Measurements from ENCODE around the gene SLAMF9.

Gene SLAMF9

DNA sequence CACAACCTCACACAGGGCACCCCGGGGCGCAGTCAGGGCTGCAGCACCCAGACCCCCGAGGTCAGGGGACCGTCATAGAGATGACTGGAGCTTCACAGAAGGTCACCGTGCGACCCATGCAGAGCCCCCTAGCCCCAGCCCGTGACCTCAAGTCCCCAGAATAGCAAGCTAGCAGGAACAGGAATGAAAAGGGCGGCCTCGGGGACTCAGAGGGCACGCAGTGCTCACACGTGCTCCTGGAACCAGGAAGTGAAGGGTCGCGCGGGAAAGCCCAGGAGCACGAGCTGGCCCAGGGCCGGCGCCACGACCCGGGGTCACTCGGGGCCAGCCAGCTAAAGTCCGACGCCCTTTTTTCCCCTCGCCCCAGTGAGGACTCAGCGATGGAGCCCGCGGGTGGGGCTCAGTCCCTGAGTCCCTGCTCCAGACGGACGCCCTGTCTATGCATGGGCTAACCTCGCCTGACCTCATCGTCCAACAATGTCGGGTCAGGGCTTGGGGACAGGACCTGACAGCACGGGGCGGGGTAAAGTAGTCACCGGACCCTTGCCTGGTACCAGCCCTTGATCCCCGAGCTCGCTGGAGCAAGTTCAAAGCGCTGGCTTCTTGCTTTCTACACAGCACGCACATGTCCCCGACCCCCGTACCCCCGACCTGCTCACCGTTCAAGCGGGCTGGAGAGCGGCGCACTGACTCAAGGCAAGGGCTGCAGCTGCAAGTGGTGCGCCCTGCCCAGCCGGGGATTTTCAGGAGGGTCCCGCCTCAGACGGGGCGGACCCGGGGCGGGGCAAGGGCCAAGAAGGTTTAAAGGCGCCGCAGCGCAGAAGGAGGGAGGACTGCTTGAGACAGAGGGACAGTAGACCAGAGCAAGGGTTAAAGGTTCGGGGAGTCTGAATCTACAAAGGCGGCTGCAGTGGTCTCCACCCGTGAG, 29.0 kb downstream of the SLAMF9 start, which contains the start of gene TAGLN2:
TSS of gene TAGLN2 (minus strand) at position 717 of the 928 bp plus-strand sequence. CDS start 4,998 bp downstream, outside the sequence.
- TF ChIP-seq, protein P1, sequence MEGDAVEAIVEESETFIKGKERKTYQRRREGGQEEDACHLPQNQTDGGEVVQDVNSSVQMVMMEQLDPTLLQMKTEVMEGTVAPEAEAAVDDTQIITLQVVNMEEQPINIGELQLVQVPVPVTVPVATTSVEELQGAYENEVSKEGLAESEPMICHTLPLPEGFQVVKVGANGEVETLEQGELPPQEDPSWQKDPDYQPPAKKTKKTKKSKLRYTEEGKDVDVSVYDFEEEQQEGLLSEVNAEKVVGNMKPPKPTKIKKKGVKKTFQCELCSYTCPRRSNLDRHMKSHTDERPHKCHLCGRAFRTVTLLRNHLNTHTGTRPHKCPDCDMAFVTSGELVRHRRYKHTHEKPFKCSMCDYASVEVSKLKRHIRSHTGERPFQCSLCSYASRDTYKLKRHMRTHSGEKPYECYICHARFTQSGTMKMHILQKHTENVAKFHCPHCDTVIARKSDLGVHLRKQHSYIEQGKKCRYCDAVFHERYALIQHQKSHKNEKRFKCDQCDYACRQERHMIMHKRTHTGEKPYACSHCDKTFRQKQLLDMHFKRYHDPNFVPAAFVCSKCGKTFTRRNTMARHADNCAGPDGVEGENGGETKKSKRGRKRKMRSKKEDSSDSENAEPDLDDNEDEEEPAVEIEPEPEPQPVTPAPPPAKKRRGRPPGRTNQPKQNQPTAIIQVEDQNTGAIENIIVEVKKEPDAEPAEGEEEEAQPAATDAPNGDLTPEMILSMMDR (IDR thresholded peaks at IDR 0.05; ENCODE audit: low read depth, low read length), result no peak
- DNase-seq (ENCODE audit: extremely low read depth, low read depth), result peak; percentile 75

DNA sequence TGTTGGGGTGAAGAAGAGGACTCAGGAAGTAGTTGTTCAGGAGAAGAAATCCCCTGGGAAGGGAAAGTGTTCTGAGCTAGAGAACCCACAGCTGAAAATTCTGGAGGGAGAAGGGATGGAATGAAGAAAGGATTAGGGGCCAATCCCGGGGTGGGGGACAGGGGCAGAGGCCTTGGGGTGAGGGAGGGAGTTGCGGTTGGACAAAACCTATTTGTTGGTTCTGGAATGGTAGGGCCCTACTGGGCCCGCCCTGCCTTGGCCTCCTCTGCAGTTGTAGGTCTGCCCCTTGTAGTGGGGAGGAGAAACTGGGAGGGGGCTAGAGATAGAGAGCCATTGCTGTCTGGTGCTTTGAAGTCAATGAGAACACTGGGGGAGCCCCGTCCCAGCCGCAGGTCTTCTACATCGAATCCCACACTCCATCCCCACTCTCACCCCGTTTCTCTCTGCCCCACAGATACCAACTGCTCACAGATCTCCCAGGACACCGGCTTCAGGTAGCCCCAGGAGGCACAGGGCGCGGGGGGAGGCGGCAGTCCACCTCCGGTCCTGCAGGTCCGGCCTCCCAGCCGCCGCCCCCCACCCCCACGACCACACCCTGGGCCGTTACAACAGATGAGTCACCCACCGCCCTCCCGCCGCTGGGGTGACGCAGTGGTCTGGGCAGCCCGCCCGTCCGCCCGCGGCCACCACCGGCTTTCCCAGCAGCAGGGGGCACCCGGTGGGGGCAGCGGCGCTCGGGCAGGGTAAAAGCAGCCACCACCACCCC, 29.8 kb downstream of the SLAMF9 start:
- TF ChIP-seq, protein P1 (IDR thresholded peaks at IDR 0.05; ENCODE audit: low read depth, low read length), result peak; percentile 1; the same call in 1 of the 2 replicates
- DNase-seq (ENCODE audit: extremely low read depth, low read depth), result peak; percentile 86

DNA sequence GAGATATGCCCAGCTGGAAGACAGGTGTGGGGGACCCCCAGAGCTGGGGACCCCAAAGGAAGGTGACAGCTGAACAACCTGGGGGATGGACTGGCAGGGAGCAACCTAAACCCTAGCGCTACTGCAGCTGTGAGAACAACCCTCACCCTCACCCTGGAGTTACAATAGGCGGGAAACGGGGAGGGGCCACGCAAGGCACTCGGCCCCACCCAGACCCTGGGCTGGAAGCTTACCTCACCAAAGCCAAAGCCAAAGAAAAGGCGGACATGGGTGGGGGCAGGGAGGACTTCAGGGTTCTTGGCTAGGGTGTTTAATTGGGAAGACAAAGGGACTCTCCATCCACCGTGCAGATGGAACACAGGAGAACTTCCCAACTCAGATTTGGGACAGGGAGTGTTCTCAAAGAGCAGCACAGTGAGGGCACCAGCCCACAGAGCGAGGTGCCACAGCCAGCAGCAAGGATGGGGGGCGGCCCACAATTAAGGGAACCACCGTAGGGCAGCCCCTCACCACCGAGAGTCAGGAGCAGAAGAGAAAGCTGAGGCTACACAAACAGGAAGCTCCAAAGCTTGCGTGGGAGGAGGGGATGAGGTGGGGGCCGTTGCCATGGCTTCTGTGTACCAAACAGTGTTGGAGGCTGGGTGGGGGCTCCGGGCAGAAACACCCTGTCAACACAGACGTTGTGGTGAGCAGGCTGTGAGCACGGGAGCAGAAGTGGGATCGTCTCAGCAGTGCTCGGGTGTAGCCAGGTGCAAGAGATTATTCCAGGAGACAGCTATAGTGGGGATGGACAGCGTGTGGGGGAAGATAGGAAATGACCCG, 30.6 kb downstream of the SLAMF9 start:
- TF ChIP-seq, protein P1 (IDR thresholded peaks at IDR 0.05; ENCODE audit: low read depth, low read length), result no peak
- DNase-seq (ENCODE audit: extremely low read depth, low read depth), result no peak

DNA sequence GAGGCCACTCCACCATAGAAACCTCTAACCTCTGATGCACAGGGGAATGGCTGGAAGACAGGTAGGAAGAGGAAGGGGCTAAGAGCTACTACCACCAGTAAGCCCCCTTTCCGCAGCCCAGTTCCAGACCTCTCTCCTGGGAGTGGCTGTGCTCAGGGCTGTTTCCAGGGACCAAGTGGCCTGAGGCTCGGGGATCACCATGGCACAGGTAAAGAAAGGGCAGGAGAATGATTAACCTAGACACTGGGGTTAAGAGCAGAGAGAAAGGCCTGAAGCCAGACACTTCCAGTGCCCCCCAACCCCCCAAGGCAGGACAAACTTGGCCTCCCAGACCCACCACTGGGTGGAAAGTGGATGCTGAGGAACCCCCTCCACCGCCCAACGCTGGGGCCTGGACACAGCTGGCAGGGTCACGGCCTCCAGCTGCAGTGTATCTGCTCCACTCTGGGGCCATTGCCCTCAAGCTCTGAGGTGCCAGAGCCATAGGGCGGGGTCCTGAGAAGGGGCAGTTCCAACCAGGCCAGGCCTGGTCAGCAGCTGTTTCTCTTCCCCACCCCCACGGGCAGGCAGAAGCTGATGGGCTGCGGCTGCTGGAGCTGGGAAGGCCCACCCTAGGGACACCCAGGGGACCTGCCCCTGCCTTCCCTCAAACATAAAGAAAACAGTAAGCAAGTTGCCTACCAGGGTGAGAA, 31.4 kb downstream of the SLAMF9 start:
- no peak for DNase-seq (ENCODE audit: extremely low read depth, low read depth)
- TF ChIP-seq, protein P1 (IDR thresholded peaks at IDR 0.05; ENCODE audit: low read depth, low read length), result no peak

DNA sequence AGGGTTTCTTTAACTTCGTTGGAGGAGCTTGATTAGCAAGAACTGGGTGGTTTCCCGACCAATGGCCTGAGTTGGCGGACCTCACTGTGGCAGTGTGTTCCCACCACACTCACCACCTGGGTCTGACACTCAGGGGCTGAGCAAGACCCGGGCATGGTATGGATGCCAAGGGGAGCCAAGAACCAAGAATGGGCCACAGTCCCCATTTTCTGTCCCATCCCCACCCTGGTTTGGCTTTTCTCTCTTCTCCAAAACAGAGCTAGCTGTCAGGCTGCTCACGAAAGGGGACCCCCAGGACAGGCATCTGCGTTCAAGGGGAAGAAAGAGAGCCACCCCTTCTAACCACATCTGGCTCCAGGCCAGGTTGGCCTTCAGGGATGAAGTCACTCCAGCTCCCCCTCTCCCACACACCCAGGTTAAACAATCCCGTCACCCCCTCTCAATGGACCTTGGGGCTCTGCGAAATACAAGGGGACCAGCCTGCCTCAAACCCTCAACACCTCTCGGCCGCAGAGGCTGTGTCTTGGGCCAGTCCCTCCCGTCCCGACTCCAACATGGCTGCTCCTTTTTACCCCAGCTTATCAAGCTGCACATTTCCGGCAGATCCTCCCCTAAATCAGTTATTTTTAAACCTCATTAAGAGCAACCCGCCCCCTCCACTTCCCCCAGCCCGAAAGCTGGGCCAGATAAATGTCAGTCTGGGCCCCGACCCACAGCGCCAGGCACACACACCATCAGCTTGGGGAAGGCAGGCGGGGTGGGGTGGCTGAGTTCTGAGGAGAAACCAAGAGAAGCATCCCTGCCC, 32.1 kb downstream of the SLAMF9 start:
- TF ChIP-seq, protein P1 (IDR thresholded peaks at IDR 0.05; ENCODE audit: low read depth, low read length), result no peak
- DNase-seq (ENCODE audit: extremely low read depth, low read depth), result no peak

DNA sequence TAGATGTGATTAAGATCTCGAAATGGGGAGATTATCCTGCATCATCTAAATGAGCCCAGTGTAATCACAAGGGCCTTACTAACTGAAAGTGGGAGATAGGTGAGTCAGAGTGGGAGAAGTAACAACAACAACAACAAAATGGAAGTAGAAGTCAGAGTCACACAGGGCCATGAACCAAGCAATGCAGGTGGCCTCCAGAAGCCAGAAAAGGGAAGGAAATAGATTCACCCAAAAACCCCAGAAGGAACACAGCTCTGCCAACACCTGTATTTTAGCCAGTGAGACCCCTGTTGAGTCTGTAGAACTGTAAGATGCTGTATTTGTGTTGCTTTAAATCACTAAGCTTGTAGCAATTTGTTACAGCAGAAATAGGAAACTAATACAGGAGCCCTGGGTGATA, 32.8 kb downstream of the SLAMF9 start:
- TF ChIP-seq, protein P1 (IDR thresholded peaks at IDR 0.05; ENCODE audit: low read depth, low read length), result no peak
- DNase-seq (ENCODE audit: extremely low read depth, low read depth), result no peak

Measured in AG09319 (cell line).